A549 (cell line): ENCODE data around the gene WDR49. TPM values are rescaled to one million over a fixed set of nuclear protein-coding genes. Genes with fewer than 3 reads are reported as not detected.

Experiments
- ATAC-seq, 2 experiments: fragments of 200-7000 bp in 1 of 2; fragments of >200 bp in 1 of 2; cut with Nextera tagmentation in 1 of 2; cut with Tn5 transposase in 1 of 2; 3 replicates each; pipeline versions ENCODE4 v1.8.0 to v1.9.1; 2018 to 2020; ENCODE audit warnings: mild to moderate bottlenecking in 1 of 2, moderate library complexity in 1 of 2
- CTCF ChIA-PET: fragments of 300-600 bp; sonication (Branson Sonifier 250); formaldehyde crosslinking; extraction: SDS; loops from one replicate; lab custom pipeline; 2021; ENCODE audit warnings: antibody characterized with exemption, inconsistent platforms; lab: Yijun Ruan, JAX
- POLR2A ChIA-PET: fragments of 350-600 bp; formaldehyde crosslinking; extraction: SDS; loops from one replicate; lab custom pipeline; 2021; ENCODE audit warnings: antibody characterized with exemption, inconsistent platforms; lab: Yijun Ruan, JAX
- DNase-seq, 2 experiments: peaks; one replicate each; pipeline versions ENCODE4 v3.0.0 to v3.0.0-alpha.2; 2011 to 2016; ENCODE audit warnings: low read depth in 1 of 2, low spot score in 1 of 2
- FAIRE-seq: peaks from 2 replicates; lab custom pipeline; 2011; peaks lifted over from hg19 to GRCh38; lab: Jason Lieb, UNC
- H3K27ac ChIP-seq, 2 experiments: fragments of >200 bp; sonication (Bioruptor Twin); formaldehyde crosslinking; 3 replicates each; pipeline ENCODE4 v1.5.1; 2016 to 2017
- H3K4me1 ChIP-seq: fragments of >200 bp; sonication (Bioruptor Twin); formaldehyde crosslinking; 3 replicates; pipeline ENCODE4 v1.6.1; 2016
- H3K4me2 ChIP-seq: fragments of >200 bp; sonication (Bioruptor Twin); formaldehyde crosslinking; 3 replicates; pipeline ENCODE4 v1.6.1; 2016
- H3K4me3 ChIP-seq: fragments of >200 bp; sonication (Bioruptor Twin); formaldehyde crosslinking; 3 replicates; pipeline ENCODE4 v1.5.1; 2016
- H3K9me3 ChIP-seq: fragments of >200 bp; sonication (Bioruptor Twin); formaldehyde crosslinking; 3 replicates; pipeline ENCODE4 v1.6.1; 2016
- ATOH8 ChIP-seq: fragments of 250-450 bp; sonication (Bioruptor Pico); IDR thresholded peaks from 2 replicates; pipeline ENCODE4 v1.5.0; 2020; ENCODE audit warnings: low read depth, mild to moderate bottlenecking, moderate library complexity
- BHLHE40 ChIP-seq: IDR thresholded peaks from 2 replicates; pipeline ENCODE4 v1.6.1; 2012; ENCODE audit warnings: low read depth, low read length, inconsistent platforms
- CBX8 ChIP-seq: fragments of 200-600 bp; sonication (generic); IDR thresholded peaks from 2 replicates; pipeline ENCODE4 v1.6.1; 2016
- CHD2 ChIP-seq: fragments of 150-350 bp; IDR thresholded peaks from 2 replicates; pipeline ENCODE4 v1.6.1; 2014; ENCODE audit warnings: low read length; ENCODE audit not compliant: partially characterized antibody
- EHF ChIP-seq: fragments of 250-450 bp; sonication (Bioruptor Pico); IDR thresholded peaks from 2 replicates; pipeline ENCODE4 v1.5.0; 2020; ENCODE audit warnings: mild to moderate bottlenecking
- EHMT2 ChIP-seq: fragments of 200-600 bp; sonication (generic); IDR thresholded peaks from 2 replicates; pipeline ENCODE4 v1.6.1; 2016; ENCODE audit warnings: antibody characterized with exemption, low read depth, mild to moderate bottlenecking, moderate library complexity
- ESRRA ChIP-seq: fragments of 150-350 bp; IDR thresholded peaks from 2 replicates; pipeline ENCODE4 v1.6.1; 2014; ENCODE audit warnings: mild to moderate bottlenecking, low read length, borderline replicate concordance
- FOSB ChIP-seq: fragments of 250-450 bp; sonication (Bioruptor Pico); IDR thresholded peaks from 2 replicates; pipeline ENCODE4 v1.5.0; 2020; ENCODE audit warnings: mild to moderate bottlenecking, moderate library complexity
- GATA3 ChIP-seq: IDR thresholded peaks from 2 replicates; pipeline ENCODE4 v1.6.1; 2012; ENCODE audit warnings: borderline replicate concordance
- HOXB13 ChIP-seq: fragments of 250-450 bp; sonication (Bioruptor Pico); IDR thresholded peaks from 2 replicates; pipeline ENCODE4 v1.5.0; 2020; ENCODE audit warnings: low read depth, mild to moderate bottlenecking, moderate library complexity
- JUN ChIP-seq, 2 experiments: fragments of >200 bp; sonication (Bioruptor Twin); formaldehyde crosslinking; IDR thresholded peaks; 2 replicates in 1 of 2; 3 replicates in 1 of 2; pipeline ENCODE4 v1.6.1; 2016 to 2017
- KDM1A ChIP-seq: fragments of 200-600 bp; sonication (generic); IDR thresholded peaks from 2 replicates; pipeline ENCODE4 v1.6.1; 2016; ENCODE audit warnings: low read depth, mild to moderate bottlenecking
- MAFK ChIP-seq: fragments of 450-650 bp; IDR thresholded peaks from 2 replicates; pipeline ENCODE4 v1.6.1; 2014; ENCODE audit not compliant: partially characterized antibody
- MYC ChIP-seq: IDR thresholded peaks from 2 replicates; pipeline ENCODE4 v1.6.1; 2012; ENCODE audit warnings: mild to moderate bottlenecking, inconsistent platforms, low read length, improper control_type of control experiment, borderline replicate concordance
- NPAS2 ChIP-seq: fragments of 250-450 bp; sonication (Bioruptor Pico); IDR thresholded peaks from 2 replicates; pipeline ENCODE4 v1.8.0; 2022; ENCODE audit warnings: mild to moderate bottlenecking, moderate library complexity, borderline replicate concordance
- PBX3 ChIP-seq: IDR thresholded peaks from 2 replicates; pipeline ENCODE4 v1.6.1; 2012
- POLR2AphosphoS2 ChIP-seq: conservative IDR thresholded peaks from 2 replicates; pipeline ENCODE4 v1.6.1; 2012; ENCODE audit warnings: low read length, improper control_type of control experiment, inconsistent platforms
- RAD21 ChIP-seq, 2 experiments: fragments of >200 bp in 1 of 2; sonication (Bioruptor Twin) in 1 of 2; formaldehyde crosslinking in 1 of 2; IDR thresholded peaks in 1 of 2; conservative IDR thresholded peaks in 1 of 2; 2 replicates in 1 of 2; 3 replicates in 1 of 2; pipeline ENCODE4 v1.6.1; 2012 to 2018; ENCODE audit warnings: inconsistent platforms in 1 of 2
- RCOR1 ChIP-seq: fragments of 150-350 bp; IDR thresholded peaks from 2 replicates; pipeline ENCODE4 v1.6.1; 2014; ENCODE audit warnings: antibody characterized with exemption, low read length, low read depth
- REST ChIP-seq: fragments of 200-600 bp; sonication (generic); IDR thresholded peaks from 2 replicates; pipeline ENCODE4 v1.6.1; 2016; ENCODE audit warnings: antibody characterized with exemption, mild to moderate bottlenecking, moderate library complexity
- RFX5 ChIP-seq: fragments of 450-650 bp; IDR thresholded peaks from 2 replicates; pipeline ENCODE4 v1.7.1; 2014; ENCODE audit warnings: antibody characterized with exemption, mild to moderate bottlenecking, moderate library complexity
- SREBF2 ChIP-seq: fragments of 450-650 bp; IDR thresholded peaks from 2 replicates; pipeline ENCODE4 v1.6.1; 2014; ENCODE audit warnings: mild to moderate bottlenecking, moderate library complexity
- USF2 ChIP-seq: fragments of 450-650 bp; IDR thresholded peaks from 2 replicates; pipeline ENCODE4 v1.6.1; 2014; ENCODE audit warnings: antibody characterized with exemption
- ZNF302 ChIP-seq: fragments of 250-450 bp; sonication (Bioruptor Pico); IDR thresholded peaks from 2 replicates; pipeline ENCODE4 v1.9.0; 2021; ENCODE audit warnings: inconsistent platforms, mild to moderate bottlenecking, moderate library complexity
- ZSCAN20 ChIP-seq: fragments of 250-450 bp; sonication (Bioruptor Pico); IDR thresholded peaks from 2 replicates; pipeline ENCODE4 v1.8.0; 2022; ENCODE audit warnings: mild to moderate bottlenecking, moderate library complexity
- WGBS: methylation state at CpG from one replicate; pipeline ENCODE4 v1.1.6; 2017; ENCODE audit errors: missing lambda C conversion rate; 5-methylcytosine and 5-hydroxymethylcytosine counted together
- polyA plus RNA-seq, 4 experiments: library from polyadenylated mRNA; depleted of rRNA in 3 of 4; stranded (reverse); fragments of >200 nt; fragmentation: RNase III in 1 of 4; extraction: RNeasy Plus Mini Kit Qiagen cat#74134 plus additional on column Dnase treatment in 1 of 4; gene quantifications; 2 replicates in 3 of 4; 3 replicates in 1 of 4; pipeline ENCODE4 v1.2.3, GENCODE V29; 2011 to 2017

The WDR49 gene
- polyA plus RNA-seq, 2 of the 4 experiments (the other 2 are of a cell fraction) = not detected

- ATAC-seq = no peak
- Histone ChIP-seq H3K27ac (no peak overlapping the region), H3K4me2 (no peak overlapping the region), H3K4me1 (no peaks in the 10 kb centered on the region), H3K9me3 (no peaks in the 10 kb centered on the region), H3K4me3 (no peak overlapping the region)
- DNase-seq = no peak
- no peak for FAIRE-seq
- WGBS = 47% methylated on average over 7 of the region's 7 CpGs
- CTCF ChIA-PET = no interaction called here
- POLR2A ChIA-PET = no interaction called here
- TF ChIP-seq CBX8 = no peak
- TF ChIP-seq ATOH8 (CRISPR knock-in tag) = no peak
- no peak for TF ChIP-seq FOSB (CRISPR knock-in tag)
- TF ChIP-seq RCOR1 = no peak
- TF ChIP-seq ZNF302 = no peak
- no peak for TF ChIP-seq EHF (CRISPR knock-in tag)
- TF ChIP-seq HOXB13 (CRISPR knock-in tag) = no peak
- no peak for TF ChIP-seq JUN (IDR thresholded peaks at IDR 0.05)
- no peak for TF ChIP-seq PBX3
- no peak for TF ChIP-seq BHLHE40
- no peak for TF ChIP-seq SREBF2
- TF ChIP-seq REST = no peak
- no peak for TF ChIP-seq MAFK
- no peak for TF ChIP-seq MYC
These were observed 78.6 kb downstream of the WDR49 start for GRCh38 chr3:167575000-167575600.

GRCh38 chr3:167572991-167573390, 80.8 kb downstream of the WDR49 start:
- H3K4me3 ChIP-seq = no peak overlapping the region
- no peak for DNase-seq
- ChIA-PET CTCF (no interaction called here), POLR2A (no interaction called here)
- H3K4me2 ChIP-seq = no peak overlapping the region
- H3K27ac ChIP-seq = no peak overlapping the region
- WGBS = 12% methylated on average over 2 of the region's 2 CpGs
- no peaks in the 10 kb centered on the region for H3K9me3 ChIP-seq
- ATAC-seq = no peak
- no peak for FAIRE-seq
- no peak for TF ChIP-seq MAFK
- H3K4me1 ChIP-seq = no peaks in the 10 kb centered on the region

GRCh38 chr3:167568634-167569033, 85.1 kb downstream of the WDR49 start:
- H3K4me3 ChIP-seq = no peak overlapping the region
- H3K9me3 ChIP-seq = no peaks in the 10 kb centered on the region
- ATAC-seq (no peak), FAIRE-seq (no peak), DNase-seq (no peak)
- TF ChIP-seq EHMT2 (no peak), KDM1A (no peak), RFX5 (no peak), ZSCAN20 (CRISPR knock-in tag) (no peak), EHF (CRISPR knock-in tag) (no peak), CHD2 (no peak), JUN (IDR thresholded peaks at IDR 0.05) (no peak), USF2 (no peak), POLR2AphosphoS2 (no peak), ATOH8 (CRISPR knock-in tag) (no peak), NPAS2 (CRISPR knock-in tag) (no peak), RAD21 (conservative IDR thresholded peaks at IDR 0.05 in 1 of 2, IDR thresholded peaks at IDR 0.05 in 1 of 2) (no peak), ESRRA (no peak), GATA3 (no peak)
- 59% methylated on average over 2 of the region's 2 CpGs for WGBS
- CTCF ChIA-PET = interaction anchor here (0.6 kb wide), 1 partner anchor 155 kb away, joined by 3 read pairs; no protein-coding TSS in a partner anchor
- no peak overlapping the region for H3K4me2 ChIP-seq
- POLR2A ChIA-PET = no interaction called here
- H3K4me1 ChIP-seq = no peaks in the 10 kb centered on the region
- no peak overlapping the region for H3K27ac ChIP-seq
